ENCODE results near the gene SUGCT. TPM values are rescaled to one million over a fixed set of nuclear protein-coding genes. Genes with fewer than 3 reads are reported as not detected.
"Not testable (repeated sequence)": the region's sequence is repeated elsewhere in the genome, so short reads cannot be mapped to it uniquely, and the experiment has no call there.

The SUGCT gene
- total RNA-seq, 1 experiment from 2014 or later, result 12.4 TPM

- no peak for DNase-seq (ENCODE audit: low read depth)
Measured at GRCh38 chr7:40611095-40611871, 476.5 kb downstream of the SUGCT start.

GRCh38 chr7:40612298-40612697 lies 477.5 kb downstream of the SUGCT start:
- DNase-seq (ENCODE audit: low read depth), result no peak

DNA sequence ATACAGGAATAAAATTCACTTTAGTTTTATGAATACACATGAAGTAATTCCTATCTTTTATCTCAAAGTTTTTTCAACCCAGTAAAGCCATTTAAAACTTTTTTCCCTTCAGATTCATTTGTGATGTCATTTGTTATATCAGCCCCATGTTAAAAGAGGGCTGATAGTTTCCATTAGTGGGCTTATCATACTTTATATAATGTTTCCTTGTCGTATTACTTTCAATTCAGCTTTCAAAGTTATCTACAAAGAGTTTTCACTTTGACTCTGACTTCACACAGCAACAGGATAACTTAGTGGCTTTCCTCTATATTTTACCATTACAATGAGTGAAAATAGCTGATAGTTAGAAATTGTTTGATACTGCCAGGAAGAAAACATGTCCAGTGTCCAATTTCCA lies 484.8 kb downstream of the SUGCT start:
- no peak for DNase-seq (ENCODE audit: low read depth)

- no peak for DNase-seq (ENCODE audit: low read depth)
Measured at GRCh38 chr7:40621592-40621998, 486.8 kb downstream of the SUGCT start.

GRCh38 chr7:40622941-40623501 lies 488.2 kb downstream of the SUGCT start:
- peak; percentile 59 for DNase-seq (ENCODE audit: low read depth)

DNA sequence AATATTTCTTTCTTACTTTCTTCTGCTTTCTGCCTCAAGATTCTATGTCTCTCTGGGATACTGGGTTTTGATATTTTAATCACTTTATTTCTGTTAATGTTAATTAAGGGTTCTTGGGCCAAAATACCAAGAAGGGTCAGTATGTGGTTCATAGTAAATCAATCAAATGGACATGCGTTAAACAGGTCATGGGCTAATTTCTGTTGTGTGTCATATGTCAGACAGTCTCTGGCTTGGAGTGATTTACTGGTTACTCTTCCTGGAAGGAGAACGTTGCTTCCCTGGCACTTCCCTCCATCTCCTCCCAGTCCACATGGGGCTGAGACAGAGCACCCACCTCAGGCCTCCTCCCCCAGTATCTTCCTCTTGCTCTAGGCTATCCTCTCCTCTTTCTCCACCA lies 489.1 kb downstream of the SUGCT start:
- DNase-seq (ENCODE audit: low read depth), result no peak

- DNase-seq (ENCODE audit: low read depth), result peak; percentile 51
Measured at GRCh38 chr7:40627361-40627760, 492.6 kb downstream of the SUGCT start.

DNA sequence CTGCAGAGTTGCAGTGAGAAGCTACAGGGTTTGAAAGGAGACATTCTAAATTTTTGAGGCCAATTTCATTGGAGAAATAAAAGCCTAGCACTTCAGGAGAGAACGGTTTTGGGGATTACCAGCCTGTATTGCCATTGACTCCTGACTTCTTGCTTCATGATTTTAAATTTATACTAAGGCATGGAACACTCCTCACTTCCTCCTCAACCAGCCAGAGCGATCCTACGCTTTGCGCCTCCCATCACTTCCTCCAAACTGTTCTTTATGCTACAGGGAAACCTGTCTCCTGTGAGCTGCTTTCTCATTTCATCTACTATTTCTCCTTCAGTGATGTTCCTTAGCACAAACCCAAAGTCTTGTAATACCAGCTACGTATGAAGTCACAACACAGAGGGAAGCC lies 495.1 kb downstream of the SUGCT start:
- DNase-seq (ENCODE audit: low read depth), result no peak

DNA sequence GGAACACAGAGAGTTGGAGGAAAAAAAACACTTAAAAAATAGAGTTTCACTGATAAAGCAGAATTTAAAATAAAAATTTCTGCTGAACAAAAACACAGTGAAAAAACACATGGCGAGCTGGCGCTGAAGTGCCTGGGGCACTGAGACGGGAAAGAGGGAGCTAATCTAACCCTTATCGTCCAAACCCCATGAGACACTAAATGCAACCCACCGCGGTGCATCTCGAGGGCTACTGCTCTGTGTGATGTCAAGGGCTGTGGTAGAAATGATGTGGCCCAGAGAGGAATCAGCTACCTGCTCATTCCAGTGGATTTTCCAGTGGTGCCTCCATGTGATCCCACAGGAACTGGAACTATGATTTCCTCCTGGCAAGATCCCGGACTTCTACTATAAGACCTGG lies 499.3 kb downstream of the SUGCT start:
- no peak for DNase-seq (ENCODE audit: low read depth)

DNA sequence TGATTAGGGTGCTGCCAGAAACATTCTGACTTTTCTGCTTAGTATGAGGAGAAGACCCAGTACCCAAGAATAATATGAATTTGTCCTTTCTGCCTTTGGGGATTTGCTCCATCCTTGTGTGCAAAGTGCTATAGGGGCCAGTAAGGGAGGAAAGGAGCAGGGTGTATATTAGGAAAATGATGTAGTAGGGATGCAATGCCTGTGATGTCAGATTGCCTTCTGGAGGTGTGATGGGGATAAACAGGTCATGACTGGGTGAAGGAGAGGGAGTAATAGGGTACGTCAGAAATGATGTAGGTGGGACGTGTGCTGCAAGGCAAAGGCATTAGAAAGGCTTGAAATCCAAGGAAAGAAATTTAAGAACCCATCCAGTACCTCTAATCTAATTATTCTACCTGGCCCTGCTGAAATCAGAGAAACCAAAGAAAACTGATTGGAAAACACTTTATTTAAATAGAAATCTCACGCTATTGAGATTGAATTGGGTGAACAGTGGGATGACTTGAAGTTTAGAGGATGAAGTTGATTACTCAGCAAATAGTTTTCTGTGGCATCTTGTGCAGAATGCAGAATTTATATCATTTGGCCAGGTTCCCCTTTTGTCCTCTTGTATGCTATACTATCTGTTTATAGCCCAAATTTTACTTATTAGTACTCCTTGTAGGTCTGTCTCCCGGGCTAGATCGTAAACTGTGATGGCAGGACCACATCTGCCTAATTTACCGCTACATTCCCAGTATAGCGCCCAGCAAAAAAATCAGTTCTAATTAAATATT lies 503.9 kb downstream of the SUGCT start:
- DNase-seq (ENCODE audit: low read depth), result no peak

GRCh38 chr7:40640566-40640965 lies 505.8 kb downstream of the SUGCT start:
- no peak for DNase-seq (ENCODE audit: low read depth)

GRCh38 chr7:40641701-40642100 lies 506.9 kb downstream of the SUGCT start:
- no peak for DNase-seq (ENCODE audit: low read depth)

- DNase-seq (ENCODE audit: low read depth), result no peak
Measured at GRCh38 chr7:40643664-40644063, 508.9 kb downstream of the SUGCT start.

GRCh38 chr7:40644454-40645188 lies 509.8 kb downstream of the SUGCT start:
- no peak for DNase-seq (ENCODE audit: low read depth)

DNA sequence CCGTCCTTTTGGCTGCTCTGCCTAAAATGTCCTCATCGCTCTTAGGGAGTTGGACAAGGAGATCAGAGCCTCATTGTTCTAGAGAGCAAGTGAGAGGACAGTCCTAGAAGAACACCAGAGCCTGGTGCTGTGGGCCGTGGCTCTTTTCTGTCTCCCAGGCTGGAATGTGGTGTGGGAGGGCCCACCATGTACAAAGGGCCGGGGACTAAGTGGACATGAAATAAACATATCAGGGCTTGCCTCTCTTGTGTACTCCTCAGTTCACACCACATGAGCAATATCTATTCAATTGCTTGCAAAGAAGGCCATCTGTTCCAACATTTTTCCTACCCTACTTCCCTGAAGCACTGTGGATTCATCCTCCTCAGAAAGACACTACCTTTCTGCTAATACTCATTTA lies 510.4 kb downstream of the SUGCT start:
- DNase-seq (ENCODE audit: low read depth), result no peak

DNA sequence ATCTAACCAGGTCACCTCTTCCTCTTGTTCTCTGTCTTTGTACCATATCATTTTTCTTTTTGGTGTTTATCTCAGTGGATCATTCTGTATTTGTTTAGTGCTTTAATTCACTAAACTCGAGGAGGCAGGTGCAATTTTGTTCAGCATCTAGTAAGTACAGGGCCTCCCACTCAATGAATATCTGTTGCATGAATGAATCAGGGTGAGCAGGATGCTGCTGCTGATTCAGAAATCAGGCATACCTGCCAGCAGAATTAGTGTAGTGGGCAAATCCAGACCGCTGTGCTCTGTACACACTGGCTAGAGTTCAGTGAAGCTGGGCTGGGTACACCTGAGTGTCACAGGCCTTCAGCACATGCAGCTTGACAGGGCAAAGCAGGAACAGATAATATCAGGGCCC lies 511.9 kb downstream of the SUGCT start:
- DNase-seq (ENCODE audit: low read depth), result no peak

- peak; percentile 6 for DNase-seq (ENCODE audit: low read depth)
Measured at GRCh38 chr7:40647719-40648118, 512.9 kb downstream of the SUGCT start.

DNA sequence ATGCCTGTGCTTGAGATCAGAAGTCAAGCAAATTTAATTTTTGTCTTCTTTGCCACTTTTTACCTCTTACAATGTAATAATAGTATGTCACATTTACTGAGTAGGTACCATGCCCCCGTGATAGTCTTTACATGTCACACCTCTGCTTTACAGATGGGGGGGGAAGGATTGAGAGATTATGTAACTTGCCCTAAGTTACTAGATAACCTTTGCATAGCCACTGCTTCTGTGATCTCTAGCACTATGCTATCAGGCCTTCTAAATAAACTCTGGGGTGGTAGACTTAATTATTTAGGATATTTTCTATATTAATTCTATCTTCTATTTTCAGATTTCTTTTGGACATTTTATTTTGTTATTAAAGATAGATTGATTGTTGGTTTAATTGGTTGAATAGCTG lies 514.4 kb downstream of the SUGCT start:
- DNase-seq (ENCODE audit: low read depth), result no peak

GRCh38 chr7:40650903-40651302 lies 516.1 kb downstream of the SUGCT start:
- DNase-seq (ENCODE audit: low read depth), result not testable (repeated sequence)

DNA sequence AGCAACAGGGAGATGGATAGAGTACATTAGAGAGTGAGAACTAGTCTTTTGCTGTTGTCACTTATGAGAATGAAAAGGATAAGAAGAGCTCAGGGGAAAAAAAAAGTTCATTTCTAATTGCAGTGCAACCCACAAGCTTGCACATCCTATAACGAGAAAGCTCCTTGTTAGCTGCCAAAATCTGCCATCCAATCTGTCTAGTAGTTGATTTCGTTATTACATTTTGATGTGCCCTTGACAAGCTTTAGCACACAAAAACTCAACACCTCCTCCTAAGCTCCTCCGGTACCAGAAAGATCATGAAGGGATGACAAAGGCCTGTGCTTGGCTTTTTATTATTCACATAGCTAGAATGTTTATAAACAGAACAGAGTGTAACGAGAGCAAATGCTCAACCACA lies 519.4 kb downstream of the SUGCT start:
- no peak for DNase-seq (ENCODE audit: low read depth)

DNA sequence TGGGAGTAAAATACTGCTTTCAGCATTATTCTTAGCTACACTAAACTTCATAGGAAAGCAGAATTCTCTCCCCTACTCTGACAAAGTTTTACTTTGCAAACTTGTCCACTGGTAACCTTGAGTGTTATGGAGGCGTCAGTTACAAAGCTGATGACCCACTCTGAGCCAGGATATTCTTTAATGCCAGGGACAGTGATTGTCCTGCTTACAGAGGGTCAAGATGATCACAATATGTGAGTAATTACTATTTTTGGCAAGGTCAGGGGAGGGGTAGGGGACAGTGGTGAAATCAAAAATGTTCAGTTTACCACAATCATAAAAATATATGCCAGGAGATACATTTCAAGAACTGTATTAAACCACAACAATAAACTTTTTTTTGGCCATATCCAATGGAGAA lies 520.6 kb downstream of the SUGCT start:
- DNase-seq (ENCODE audit: low read depth), result no peak

DNA sequence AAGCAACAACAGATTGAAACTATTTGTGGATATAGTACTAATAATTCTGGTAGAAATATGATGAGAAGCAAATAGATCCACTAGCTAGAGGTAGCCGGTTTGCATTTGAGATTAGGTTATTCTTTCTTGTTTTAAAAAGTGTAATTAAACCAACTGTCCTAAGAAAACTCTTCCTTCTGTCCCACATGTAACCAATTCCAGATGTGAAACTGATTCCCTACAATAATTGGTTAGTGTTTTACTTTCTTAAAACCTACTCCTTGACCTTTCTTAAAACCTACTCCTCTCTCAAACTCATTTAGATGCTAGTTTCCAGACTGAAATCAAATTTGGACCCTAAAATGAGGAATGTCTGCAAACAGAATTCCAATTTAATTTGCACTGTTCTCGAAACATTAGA lies 521.5 kb downstream of the SUGCT start:
- no peak for DNase-seq (ENCODE audit: low read depth)

Measured in RPMI7951 (cell line).